Type B pancreatic cell (in vitro differentiated cells): Measurements from ENCODE around the gene KLHL26. TPM values are rescaled to one million over a fixed set of nuclear protein-coding genes. Genes with fewer than 3 reads are reported as not detected.

ENCODE experiments used
- DNase-seq: peaks from one replicate; pipeline ENCODE4 v3.0.0; 2021; ENCODE audit warnings: mixed read lengths; ENCODE audit not compliant: unreplicated experiment; ENCODE audit errors: extremely low spot score
- H3K27ac Mint-ChIP-seq: 2 replicates; pipeline ENCODE4 v1.8.0; 2021; ENCODE audit warnings: mild to moderate bottlenecking, mixed read lengths
- H3K27me3 Mint-ChIP-seq: 2 replicates; pipeline ENCODE4 v1.8.0; 2021; ENCODE audit warnings: mixed read lengths
- H3K36me3 Mint-ChIP-seq: 2 replicates; pipeline ENCODE4 v1.8.0; 2021; ENCODE audit warnings: mixed read lengths
- H3K4me1 Mint-ChIP-seq: one replicate; pipeline ENCODE4 v1.8.0; 2021; ENCODE audit warnings: mixed read lengths; ENCODE audit not compliant: unreplicated experiment
- H3K4me3 Mint-ChIP-seq: 2 replicates; pipeline ENCODE4 v1.8.0; 2021; ENCODE audit warnings: mild to moderate bottlenecking, mixed read lengths
- H3K9me3 Mint-ChIP-seq: 2 replicates; pipeline ENCODE4 v1.8.0; 2021; ENCODE audit warnings: mixed read lengths
- CTCF ChIP-seq: fragments of 200-600 bp; sonication (generic); conservative IDR thresholded peaks from 2 replicates; pipeline ENCODE4 v1.5.0; 2021; ENCODE audit warnings: antibody characterized with exemption, mild to moderate bottlenecking
- total RNA-seq: library from RNA; stranded (reverse); gene quantifications from 2 replicates; pipeline ENCODE4 v1.2.1, GENCODE V29; 2021; ENCODE audit warnings: low replicate concordance

KLHL26 gene
- total RNA-seq, 1 donor from 2014 or later: 11.1 TPM

- Mint-ChIP-seq H3K9me3 (no peaks in the 10 kb centered on the region), H3K4me1 (peaks cover 23% of the 10 kb centered on the region), H3K27me3 (peaks cover 24% of the 10 kb centered on the region), H3K36me3 (no peaks in the 10 kb centered on the region), H3K4me3 (peak overlapping the region; percentile 60), H3K27ac (no peak overlapping the region)
- TF ChIP-seq CTCF: peak; percentile 91
- DNase-seq: peak; percentile 84
These were observed 42.6 kb upstream of the KLHL26 start for GRCh38 chr19:18594096-18594823.

GRCh38 chr19:18594824-18595373 is 41.9 kb upstream of the KLHL26 start:
- Mint-ChIP-seq H3K36me3 (no peaks in the 10 kb centered on the region), H3K4me3 (peak overlapping the region; percentile 60), H3K27ac (no peak overlapping the region), H3K4me1 (peaks cover 19% of the 10 kb centered on the region), H3K9me3 (no peaks in the 10 kb centered on the region), H3K27me3 (peaks cover 28% of the 10 kb centered on the region)
- no peak for DNase-seq
- no peak for TF ChIP-seq CTCF

GRCh38 chr19:18595475-18595874 is 41.4 kb upstream of the KLHL26 start:
- TF ChIP-seq CTCF: no peak
- H3K4me3 Mint-ChIP-seq: peak overlapping the region; percentile 36
- no peak for DNase-seq
- H3K4me1 Mint-ChIP-seq: peaks cover 16% of the 10 kb centered on the region
- peak overlapping the region; percentile 34 for H3K27ac Mint-ChIP-seq
- H3K27me3 Mint-ChIP-seq: peaks cover 34% of the 10 kb centered on the region
- H3K36me3 Mint-ChIP-seq: no peaks in the 10 kb centered on the region
- no peaks in the 10 kb centered on the region for H3K9me3 Mint-ChIP-seq

GRCh38 chr19:18596752-18597157 is 40.1 kb upstream of the KLHL26 start:
- H3K4me1 Mint-ChIP-seq: peaks cover 14% of the 10 kb centered on the region
- no peak overlapping the region for H3K27ac Mint-ChIP-seq
- no peak for TF ChIP-seq CTCF
- H3K36me3 Mint-ChIP-seq: no peaks in the 10 kb centered on the region
- H3K4me3 Mint-ChIP-seq: peak overlapping the region; percentile 49
- H3K27me3 Mint-ChIP-seq: peaks cover 41% of the 10 kb centered on the region
- no peak for DNase-seq
- no peaks in the 10 kb centered on the region for H3K9me3 Mint-ChIP-seq

- Mint-ChIP-seq H3K9me3 (no peaks in the 10 kb centered on the region), H3K4me3 (no peak overlapping the region), H3K4me1 (peaks cover 16% of the 10 kb centered on the region), H3K27ac (no peak overlapping the region), H3K36me3 (peaks cover 1% of the 10 kb centered on the region), H3K27me3 (peaks cover 52% of the 10 kb centered on the region)
- TF ChIP-seq CTCF: no peak
- peak; percentile 60 for DNase-seq
These were observed 38.8 kb upstream of the KLHL26 start for GRCh38 chr19:18597809-18598660.
